NCI-H69 (cell line): ENCODE measurements around the gene PKMYT1.
A peak's percentile ranks its signal among the peaks of the same experiment; 100 is the strongest.

Experiments
- DNase-seq: peaks from one replicate; lab custom pipeline; 2025; lab: John Stamatoyannopoulos, UW

Gene PKMYT1

GRCh38 chr16:2973605-2974318 is 6.5 kb downstream of the PKMYT1 start:
- no peak for DNase-seq

GRCh38 chr16:2973093-2973492 is 7.2 kb downstream of the PKMYT1 start:
- peak; percentile 66 for DNase-seq

- peak; percentile 72 for DNase-seq
Observed at GRCh38 chr16:2971985-2972784, 8.1 kb downstream of the PKMYT1 start.

- DNase-seq: no peak
Observed at GRCh38 chr16:2971134-2971984, 8.9 kb downstream of the PKMYT1 start.

- DNase-seq: peak; percentile 47
Observed at GRCh38 chr16:2970563-2970962, 9.7 kb downstream of the PKMYT1 start.

GRCh38 chr16:2969545-2970521 is 10.4 kb downstream of the PKMYT1 start:
- peak; percentile 91 for DNase-seq

- DNase-seq: peak; percentile 97
Observed at GRCh38 chr16:2968738-2969544, 11.3 kb downstream of the PKMYT1 start, which contains the start of gene PAQR4. Gene PAQR4, plus strand, starts transcription at chr16:2969348. Its CDS starts 327 bp downstream, at chr16:2969675.

- no peak for DNase-seq
Observed at GRCh38 chr16:2968368-2968737, 11.9 kb downstream of the PKMYT1 start.

GRCh38 chr16:2967721-2968161 is 12.5 kb downstream of the PKMYT1 start:
- no peak for DNase-seq

- DNase-seq: no peak
Observed at GRCh38 chr16:2967211-2967631, 13.0 kb downstream of the PKMYT1 start.

GRCh38 chr16:2966808-2967191 is 13.4 kb downstream of the PKMYT1 start:
- DNase-seq: no peak

GRCh38 chr16:2966043-2966807 is 14.0 kb downstream of the PKMYT1 start:
- DNase-seq: no peak

GRCh38 chr16:2964475-2965336 is 15.5 kb downstream of the PKMYT1 start:
- DNase-seq: peak; percentile 94

- peak; percentile 93 for DNase-seq
Observed at GRCh38 chr16:2963723-2964474, 16.3 kb downstream of the PKMYT1 start, which contains the start of gene KREMEN2. Gene KREMEN2, plus strand, starts transcription at chr16:2964275. Its CDS starts 246 bp downstream, at chr16:2964521.

- DNase-seq: peak; percentile 74
Observed at GRCh38 chr16:2963074-2963722, 17.0 kb downstream of the PKMYT1 start.

GRCh38 chr16:2962334-2963073 is 17.7 kb downstream of the PKMYT1 start:
- DNase-seq: peak; percentile 63
